Hepatocyte (in vitro differentiated cells): Measurements from ENCODE around the gene KCNQ2.

ENCODE experiments used
- CTCF ChIP-seq: fragments of 200-600 bp; sonication (generic); IDR thresholded peaks from 2 replicates; pipeline ENCODE4 v1.5.1; 2016; ENCODE audit warnings: antibody characterized with exemption, mild to moderate bottlenecking; ENCODE audit not compliant: poor library complexity
- EZH2 ChIP-seq: fragments of 200-600 bp; sonication (generic); IDR thresholded peaks from 2 replicates; pipeline ENCODE4 v1.6.1; 2016; ENCODE audit warnings: antibody characterized with exemption, mild to moderate bottlenecking, borderline replicate concordance
- EZH2phosphoT487 ChIP-seq: fragments of 200-600 bp; sonication (generic); IDR thresholded peaks from one replicate; pipeline ENCODE4 v1.6.1; 2018; ENCODE audit warnings: antibody characterized with exemption, mild to moderate bottlenecking, low read depth, moderate library complexity; ENCODE audit not compliant: unreplicated experiment, severe bottlenecking

- no peak for TF ChIP-seq CTCF
- no peak for TF ChIP-seq EZH2phosphoT487
- no peak for TF ChIP-seq EZH2
Measured at GRCh38 chr20:63407928-63408683, 64.3 kb downstream of the KCNQ2 start.
